GM18873 (cell line): ENCODE measurements around the gene CIC.
"Not testable (repeated sequence)": the region's sequence is repeated elsewhere in the genome, so short reads cannot be mapped to it uniquely, and the experiment has no call there.

Source experiments
- ATAC-seq: cut with Tn5 transposase; IDR thresholded peaks from one replicate; pipeline ENCODE4 v1.9.1; 2021; ENCODE audit warnings: mild to moderate bottlenecking, moderate library complexity, moderate number of reproducible peaks; ENCODE audit not compliant: unreplicated experiment, low FRiP score

Gene CIC

GRCh38 chr19:42254089-42254849 is 14.8 kb upstream of the CIC start:
- ATAC-seq: no peak

GRCh38 chr19:42254850-42255765 is 13.9 kb upstream of the CIC start, which contains the start of gene ERF:
TSS of gene ERF (minus strand) at chr19:42255128. CDS start at chr19:42254999, 129 bp downstream.
- ATAC-seq: no peak

GRCh38 chr19:42255766-42256745 is 13.0 kb upstream of the CIC start:
- no peak for ATAC-seq

GRCh38 chr19:42257842-42258241 is 11.2 kb upstream of the CIC start:
- ATAC-seq: not testable (repeated sequence)

- no peak for ATAC-seq
Observed at GRCh38 chr19:42261763-42262162, 7.3 kb upstream of the CIC start.

GRCh38 chr19:42266105-42266504 is 2.9 kb upstream of the CIC start:
- ATAC-seq: not testable (repeated sequence)

- ATAC-seq: not testable (repeated sequence)
Observed at GRCh38 chr19:42266928-42267603, 2.0 kb upstream of the CIC start.

GRCh38 chr19:42267644-42268141 is 1.4 kb upstream of the CIC start:
- ATAC-seq: no peak

- peak; percentile 44 for ATAC-seq
Observed at GRCh38 chr19:42268142-42268703, 829 bp upstream of the CIC start.

GRCh38 chr19:42269478-42270345 is 660 bp downstream of the CIC start:
- ATAC-seq: no peak

GRCh38 chr19:42270346-42271044 is 1.4 kb downstream of the CIC start:
- no peak for ATAC-seq

GRCh38 chr19:42271045-42271419 is 2.0 kb downstream of the CIC start:
- no peak for ATAC-seq

GRCh38 chr19:42271861-42272534 is 2.9 kb downstream of the CIC start:
- no peak for ATAC-seq

GRCh38 chr19:42272535-42272897 is 3.5 kb downstream of the CIC start:
- no peak for ATAC-seq

- ATAC-seq: no peak
Observed at GRCh38 chr19:42272989-42273406, 3.9 kb downstream of the CIC start.

GRCh38 chr19:42273407-42274064 is 4.5 kb downstream of the CIC start:
- ATAC-seq: no peak
